ENCODE results near the gene KRABD2. TPM values are rescaled to one million over a fixed set of nuclear protein-coding genes. Genes with fewer than 3 reads are reported as not detected.

KRABD2 gene

DNA sequence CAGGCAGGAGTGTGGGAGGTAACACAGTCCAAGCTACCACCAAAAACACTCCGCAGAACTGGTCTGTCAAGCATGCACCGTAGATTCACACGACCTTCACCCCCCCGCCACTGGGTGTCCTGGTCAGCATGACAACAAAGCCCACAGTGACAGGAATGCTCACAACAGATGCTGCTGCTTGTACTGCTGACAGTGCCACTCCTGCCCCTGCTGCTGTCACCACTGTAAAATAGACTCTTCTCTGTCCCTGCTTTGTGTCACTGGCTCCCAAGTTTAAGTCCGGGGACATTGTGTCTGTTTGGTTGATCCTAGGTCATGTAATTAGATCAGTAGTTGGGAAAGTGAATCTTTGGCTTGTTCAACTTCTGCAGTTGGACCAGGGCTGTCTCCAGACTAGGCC lies 43.8 kb downstream of the KRABD2 start:
- H3K4me1 ChIP-seq (ENCODE audit: insufficient read depth, low read length, poor library complexity, severe bottlenecking), result peaks cover under 1% of the 10 kb centered on the region

DNA sequence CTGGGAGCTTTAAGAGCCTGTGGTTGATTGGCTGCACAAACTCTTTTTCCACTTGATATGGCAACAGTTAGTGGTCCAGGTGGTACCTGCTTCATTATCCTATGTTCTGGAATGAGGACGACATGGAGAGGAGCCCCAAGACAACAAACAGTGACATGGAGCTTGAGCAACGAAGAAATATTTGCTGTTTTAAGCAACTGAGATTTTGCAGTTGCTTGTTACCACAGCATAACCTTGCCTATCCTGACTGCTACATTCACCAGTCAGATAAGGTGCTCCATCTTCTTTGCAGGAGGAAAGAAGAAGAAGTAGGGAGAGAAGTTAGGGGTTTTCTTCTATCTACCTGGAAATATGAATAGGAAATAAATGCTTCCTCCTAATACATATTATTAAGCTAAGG lies 44.4 kb downstream of the KRABD2 start:
- Histone ChIP-seq H3K27me3 (replicated peaks; ENCODE audit: insufficient read depth, low read depth, low read length, poor library complexity) (no peaks in the 10 kb centered on the region), H3K4me3 (ENCODE audit: low read depth, low read length, poor library complexity, severe bottlenecking) (no peak overlapping the region), H3K4me1 (ENCODE audit: insufficient read depth, low read length, poor library complexity, severe bottlenecking) (no peaks in the 10 kb centered on the region), H3K36me3 (ENCODE audit: insufficient read depth, low read length, poor library complexity, severe bottlenecking) (no peaks in the 10 kb centered on the region), H3K9me3 (ENCODE audit: low read depth, low read length, poor library complexity, severe bottlenecking) (no peaks in the 10 kb centered on the region), H3K27ac (ENCODE audit: low read depth, low read length, poor library complexity, severe bottlenecking) (no peak overlapping the region)
- intact Hi-C loops (cut with micrococcal nuclease; ENCODE audit: unreplicated experiment), result no loop called here
- CTCF ChIA-PET, result interaction anchor here (0.6 kb wide), 1 partner anchor 8 kb away, joined by 6 read pairs; no protein-coding TSS in a partner anchor
- no peak for DNase-seq (ENCODE audit: low spot score)
- BruUV-seq (replicated peaks), result no TSS peak
- TF ChIP-seq EZH2 (IDR thresholded peaks at IDR 0.05; ENCODE audit: borderline replicate concordance, low read depth, low read length, poor library complexity, severe bottlenecking), result no peak
- POLR2A ChIA-PET (ENCODE audit: low non-redundant PET), result no interaction called here

More for the DNA sequence above, 43.8 kb downstream of the KRABD2 start:
- no peaks in the 10 kb centered on the region for H3K36me3 ChIP-seq (ENCODE audit: insufficient read depth, low read length, poor library complexity, severe bottlenecking)
- no peak for DNase-seq (ENCODE audit: low spot score)
- POLR2A ChIA-PET (ENCODE audit: low non-redundant PET), result no interaction called here
- no peaks in the 10 kb centered on the region for H3K27me3 ChIP-seq (replicated peaks; ENCODE audit: insufficient read depth, low read depth, low read length, poor library complexity)
- H3K27ac ChIP-seq (ENCODE audit: low read depth, low read length, poor library complexity, severe bottlenecking), result no peak overlapping the region
- TF ChIP-seq CTCF (conservative IDR thresholded peaks at IDR 0.05; ENCODE audit: low read depth, low read length) (no peak), EZH2 (IDR thresholded peaks at IDR 0.05; ENCODE audit: borderline replicate concordance, low read depth, low read length, poor library complexity, severe bottlenecking) (no peak)
- intact Hi-C loops (cut with micrococcal nuclease; ENCODE audit: unreplicated experiment), result no loop called here
- no TSS peak for BruUV-seq (replicated peaks)
- H3K4me3 ChIP-seq (ENCODE audit: low read depth, low read length, poor library complexity, severe bottlenecking), result no peak overlapping the region
- CTCF ChIA-PET, result no interaction called here
- no peaks in the 10 kb centered on the region for H3K9me3 ChIP-seq (ENCODE audit: low read depth, low read length, poor library complexity, severe bottlenecking)

DNA sequence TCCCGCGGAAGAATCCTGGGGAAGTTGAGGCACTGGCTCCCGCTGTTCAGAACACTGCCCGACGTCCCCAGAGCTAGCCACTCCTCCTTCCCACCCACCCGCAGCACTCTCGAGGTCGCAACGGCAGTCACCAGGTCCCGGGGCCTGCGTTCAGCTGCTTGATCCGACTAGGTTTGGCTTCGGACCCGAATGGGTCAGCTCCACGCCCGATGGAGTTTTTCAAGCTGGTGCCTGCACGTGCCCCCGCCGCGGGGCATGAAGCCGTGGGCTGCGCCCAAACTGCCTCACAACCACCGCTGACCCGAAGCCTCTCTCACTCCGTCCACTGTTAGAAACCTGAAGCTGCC lies 49.2 kb downstream of the KRABD2 start:
- H3K27me3 ChIP-seq (replicated peaks; ENCODE audit: insufficient read depth, low read depth, low read length, poor library complexity), result no peaks in the 10 kb centered on the region
- ChIA-PET POLR2A (ENCODE audit: low non-redundant PET) (no interaction called here), CTCF (no interaction called here)
- H3K36me3 ChIP-seq (ENCODE audit: insufficient read depth, low read length, poor library complexity, severe bottlenecking), result no peaks in the 10 kb centered on the region
- H3K27ac ChIP-seq (ENCODE audit: low read depth, low read length, poor library complexity, severe bottlenecking), result no peak overlapping the region
- H3K4me1 ChIP-seq (ENCODE audit: insufficient read depth, low read length, poor library complexity, severe bottlenecking), result no peaks in the 10 kb centered on the region
- H3K4me3 ChIP-seq (ENCODE audit: low read depth, low read length, poor library complexity, severe bottlenecking), result peak overlapping the region; percentile 39
- BruUV-seq (replicated peaks), result no TSS peak
- TF ChIP-seq CTCF (conservative IDR thresholded peaks at IDR 0.05; ENCODE audit: low read depth, low read length) (no peak), EZH2 (IDR thresholded peaks at IDR 0.05; ENCODE audit: borderline replicate concordance, low read depth, low read length, poor library complexity, severe bottlenecking) (no peak)
- no peak for DNase-seq (ENCODE audit: low spot score)
- intact Hi-C loops (cut with micrococcal nuclease; ENCODE audit: unreplicated experiment), result no loop called here
- H3K9me3 ChIP-seq (ENCODE audit: low read depth, low read length, poor library complexity, severe bottlenecking), result no peaks in the 10 kb centered on the region

Other genes with a start within 250 kb of the KRABD2 start
- gene PER1, start 224.3 kb downstream of the KRABD2 start, total RNA-seq (2021), result 47.1 and 50.0 TPM in 2 replicates
- gene VAMP2, start 213.8 kb downstream of the KRABD2 start, total RNA-seq (2021), result 41.3 and 51.0 TPM in 2 replicates
- 19.4 and 25.3 TPM in 2 replicates for gene TMEM107, start 200.3 kb downstream of the KRABD2 start, total RNA-seq (2021)
- 3.7 TPM in 2 replicates for gene BORCS6, start 186.5 kb downstream of the KRABD2 start, total RNA-seq (2021)
- gene AURKB, start 166.1 kb downstream of the KRABD2 start, total RNA-seq (2021), result 209 and 230 TPM in 2 replicates
- 40.0 and 40.3 TPM in 2 replicates for gene CTC1, start 128.6 kb downstream of the KRABD2 start, total RNA-seq (2021)
- gene PFAS, start 127.4 kb downstream of the KRABD2 start, total RNA-seq (2021), result 163 and 165 TPM in 2 replicates
- 26.8 and 33.6 TPM in 2 replicates for gene RANGRF, start 88.0 kb downstream of the KRABD2 start, total RNA-seq (2021)
- gene SLC25A35, start 81.3 kb downstream of the KRABD2 start, total RNA-seq (2021), result 1.3 and 2.0 TPM in 2 replicates
- gene ARHGEF15, start 66.5 kb downstream of the KRABD2 start, total RNA-seq (2021), result not detected in 2 replicates
- not detected in 2 replicates for gene ODF4, start 36.9 kb downstream of the KRABD2 start, total RNA-seq (2021)
- gene RPL26, start 6.5 kb upstream of the KRABD2 start, total RNA-seq (2021), result 1,604 and 1,668 TPM in 2 replicates
- gene RNF222, start 21.1 kb upstream of the KRABD2 start, total RNA-seq (2021), result not detected in 2 replicates
- gene NDEL1, start 59.2 kb upstream of the KRABD2 start, total RNA-seq (2021), result 71.1 and 76.5 TPM in 2 replicates